GM19193 (cell line): Measurements from ENCODE around the gene HNRNPLL.
A peak's percentile ranks its signal among the peaks of the same experiment; 100 is the strongest.

ENCODE experiments used
- POLR2A ChIP-seq: IDR thresholded peaks from 4 replicates; pipeline ENCODE4 v1.6.1; 2011; ENCODE audit not compliant: insufficient read depth, insufficient read length; ENCODE audit errors: extremely low read depth

HNRNPLL gene

GRCh38 chr2:38602732-38603401 is at the start of gene HNRNPLL:
Gene HNRNPLL (minus strand): TSS chr2:38602928. CDS start chr2:38602626, 302 bp downstream.
- TF ChIP-seq POLR2A = peak; percentile 49

GRCh38 chr2:38650717-38651116 is 48.0 kb upstream of the HNRNPLL start:
- TF ChIP-seq POLR2A = no peak

GRCh38 chr2:38650012-38650411 is 47.3 kb upstream of the HNRNPLL start:
- TF ChIP-seq POLR2A = no peak

GRCh38 chr2:38649176-38649728 is 46.5 kb upstream of the HNRNPLL start:
- no peak for TF ChIP-seq POLR2A

- no peak for TF ChIP-seq POLR2A
These were observed 45.5 kb upstream of the HNRNPLL start for GRCh38 chr2:38648107-38648761.

- TF ChIP-seq POLR2A = no peak
These were observed 40.4 kb upstream of the HNRNPLL start for GRCh38 chr2:38643021-38643671.

- no peak for TF ChIP-seq POLR2A
These were observed 33.3 kb upstream of the HNRNPLL start for GRCh38 chr2:38636069-38636468.

- TF ChIP-seq POLR2A = no peak
These were observed 32.4 kb upstream of the HNRNPLL start for GRCh38 chr2:38635139-38635538.

- no peak for TF ChIP-seq POLR2A
These were observed 32.0 kb upstream of the HNRNPLL start for GRCh38 chr2:38634684-38635083.

- TF ChIP-seq POLR2A = no peak
These were observed 31.2 kb upstream of the HNRNPLL start for GRCh38 chr2:38633895-38634294.

GRCh38 chr2:38632980-38633379 is 30.3 kb upstream of the HNRNPLL start:
- TF ChIP-seq POLR2A = no peak

- TF ChIP-seq POLR2A = no peak
These were observed 29.2 kb upstream of the HNRNPLL start for GRCh38 chr2:38631976-38632375.

- no peak for TF ChIP-seq POLR2A
These were observed 27.0 kb upstream of the HNRNPLL start for GRCh38 chr2:38629684-38630083.

- no peak for TF ChIP-seq POLR2A
These were observed 24.7 kb upstream of the HNRNPLL start for GRCh38 chr2:38627391-38627790.

- no peak for TF ChIP-seq POLR2A
These were observed 23.8 kb upstream of the HNRNPLL start for GRCh38 chr2:38626326-38627035.
